PC-3 (cell line): ENCODE data around the gene CARNS1. TPM values are rescaled to one million over a fixed set of nuclear protein-coding genes. Genes with fewer than 3 reads are reported as not detected.

Experiments
- ATAC-seq: fragments of 200-7000 bp; cut with Tn5 transposase; 2 replicates; pipeline ENCODE4 v1.9.1; 2020; ENCODE audit warnings: mild to moderate bottlenecking, moderate library complexity
- BruUV-seq: library from RNA; stranded (reverse); fragments of 400-500 nt; replicated peaks from 2 replicates; lab custom pipeline; 2021; lab: Mats Ljungman, UMichigan
- CTCF ChIA-PET: fragments of 300-600 bp; sonication (Branson Sonifier 250); formaldehyde crosslinking; loops from one replicate; lab custom pipeline; 2022; ENCODE audit warnings: antibody characterized with exemption; lab: Charles Lee
- POLR2A ChIA-PET: fragments of 300-600 bp; sonication (Branson Sonifier 250); formaldehyde crosslinking; loops from one replicate; lab custom pipeline; 2022; ENCODE audit warnings: antibody characterized with exemption; ENCODE audit not compliant: unreplicated experiment; lab: Charles Lee
- DNase-seq: peaks from one replicate; pipeline ENCODE4 v3.0.0-alpha.2; 2015
- H2AFZ ChIP-seq: fragments of 300-600 bp; sonication (generic); 2 replicates; pipeline ENCODE4 v1.6.0; 2016; ENCODE audit warnings: antibody characterized with exemption, low read length
- H3F3A ChIP-seq: fragments of 300-600 bp; sonication (generic); one replicate; pipeline ENCODE4 v1.6.0; 2017; ENCODE audit warnings: antibody characterized with exemption, low read length, control low read depth, mild to moderate bottlenecking; ENCODE audit not compliant: unreplicated experiment
- H3K27ac ChIP-seq: fragments of 300-600 bp; sonication (generic); 2 replicates; pipeline ENCODE4 v1.5.1; 2016; ENCODE audit warnings: mild to moderate bottlenecking, low read length
- H3K27me3 ChIP-seq: fragments of 300-600 bp; sonication (generic); 2 replicates; pipeline ENCODE4 v1.6.1; 2016; ENCODE audit warnings: low read length, mixed read lengths
- H3K36me3 ChIP-seq: fragments of 300-600 bp; sonication (generic); 2 replicates; pipeline ENCODE4 v1.6.1; 2016; ENCODE audit warnings: low read depth, mixed run types, low read length, mixed read lengths
- H3K4me1 ChIP-seq: fragments of 300-600 bp; sonication (generic); 2 replicates; pipeline ENCODE4 v1.5.1; 2016; ENCODE audit warnings: low read length; ENCODE audit not compliant: insufficient read depth
- H3K4me2 ChIP-seq: fragments of 300-600 bp; sonication (generic); 2 replicates; pipeline ENCODE4 v1.6.0; 2016; ENCODE audit warnings: low read length
- H3K4me3 ChIP-seq: fragments of 300-600 bp; sonication (generic); 2 replicates; pipeline ENCODE4 v1.5.1; 2016; ENCODE audit warnings: mild to moderate bottlenecking, low read length, mixed read lengths
- H3K79me2 ChIP-seq: fragments of 300-600 bp; sonication (generic); 2 replicates; pipeline ENCODE4 v1.6.1; 2017; ENCODE audit warnings: low read length, mixed read lengths
- H3K9ac ChIP-seq: fragments of 300-600 bp; sonication (generic); 2 replicates; pipeline ENCODE4 v1.6.0; 2016; ENCODE audit warnings: mild to moderate bottlenecking, low read length
- H3K9me2 ChIP-seq: fragments of 300-600 bp; sonication (generic); replicated peaks from 2 replicates; pipeline ENCODE4 v1.6.1; 2016; ENCODE audit warnings: mixed run types, low read length, mixed read lengths
- H3K9me3 ChIP-seq: fragments of 300-600 bp; sonication (generic); 2 replicates; pipeline ENCODE4 v1.6.1; 2016; ENCODE audit warnings: low read length, mixed read lengths
- H4K20me1 ChIP-seq: fragments of 300-600 bp; sonication (generic); 2 replicates; pipeline ENCODE4 v1.6.1; 2016; ENCODE audit warnings: low read length, mixed read lengths
- CTCF ChIP-seq: fragments of 300-600 bp; sonication (generic); conservative IDR thresholded peaks from 2 replicates; pipeline ENCODE4 v1.5.1; 2017; ENCODE audit warnings: antibody characterized with exemption, low read depth, mild to moderate bottlenecking, low read length
- EZH2 ChIP-seq: fragments of 300-600 bp; sonication (generic); IDR thresholded peaks from one replicate; pipeline ENCODE4 v1.6.1; 2017; ENCODE audit warnings: antibody characterized with exemption, mild to moderate bottlenecking, low read length; ENCODE audit not compliant: unreplicated experiment
- EZH2phosphoT487 ChIP-seq: fragments of 300-600 bp; sonication (generic); IDR thresholded peaks from 2 replicates; pipeline ENCODE4 v1.6.1; 2018; ENCODE audit warnings: mild to moderate bottlenecking, antibody characterized with exemption, low read length, borderline replicate concordance
- intact Hi-C: fragments of 100-400 bp; cut with micrococcal nuclease; formaldehyde crosslinking; loops from 2 replicates; pipeline ENCODE4 v1.9.0; 2023
- total RNA-seq: library from RNA; depleted of rRNA; stranded (reverse); fragments of >200 nt; gene quantifications from 2 replicates; pipeline ENCODE4 v1.2.3, GENCODE V29; 2014

Gene CARNS1
- total RNA-seq, 1 experiment from 2014 or later: 0.22 TPM

- 0 out of 2 replicates have a peak, but pooled peaks cover 6% of the 10 kb centered on the region for H3K4me1 ChIP-seq
- H3K4me3 ChIP-seq: no peak overlapping the region
- 0 out of 2 replicates have a peak, but pooled peaks cover 6% of the 10 kb centered on the region for H3K79me2 ChIP-seq
- BruUV-seq: no TSS peak
- no peak overlapping the region for H2AFZ ChIP-seq
- no peak overlapping the region for H3K4me2 ChIP-seq
- no peak overlapping the region for H3K27ac ChIP-seq
- intact Hi-C loops: no loop called here
- H3F3A ChIP-seq: peaks cover 9% of the 10 kb centered on the region
- H3K27me3 ChIP-seq: no peaks in the 10 kb centered on the region
- ChIA-PET CTCF (no interaction called here), POLR2A (no interaction called here)
- TF ChIP-seq EZH2phosphoT487: no peak
- TF ChIP-seq EZH2: no peak
- no peak for TF ChIP-seq CTCF
- H3K9me3 ChIP-seq: no peaks in the 10 kb centered on the region
- no peaks in the 10 kb centered on the region for H3K9me2 ChIP-seq
- peaks cover 8% of the 10 kb centered on the region; the same call in 1 of the 2 replicates for H3K36me3 ChIP-seq
- no peak for ATAC-seq
- no peak overlapping the region for H3K9ac ChIP-seq
- H4K20me1 ChIP-seq: no peaks in the 10 kb centered on the region
- DNase-seq: no peak
Observed at GRCh38 chr11:67440229-67441097, 25.0 kb downstream of the CARNS1 start.

DNA sequence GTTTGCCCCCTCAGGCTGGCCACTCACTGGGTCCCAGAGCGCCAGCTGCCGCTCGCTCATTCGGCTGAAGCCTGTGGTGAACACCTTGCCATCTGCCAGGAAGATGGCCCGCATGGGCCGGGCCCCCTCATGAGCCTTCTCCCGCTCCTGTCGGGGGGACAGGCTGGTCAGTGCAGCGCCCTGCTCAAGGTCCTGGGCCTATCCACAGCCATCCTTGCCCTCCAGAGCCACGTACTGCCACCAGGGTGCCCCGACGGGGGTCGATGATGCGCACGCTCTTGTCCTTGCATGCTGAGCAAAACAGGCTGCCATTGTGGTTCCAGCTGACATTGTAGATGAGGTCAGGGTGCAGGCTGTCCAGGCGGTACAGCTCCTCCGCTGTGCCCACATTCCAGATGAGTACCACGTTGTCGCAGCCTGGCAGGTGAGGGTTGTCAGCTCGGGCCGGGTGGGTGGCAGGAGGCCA, 25.7 kb downstream of the CARNS1 start:
- intact Hi-C loops: no loop called here
- Histone ChIP-seq H3K4me3 (no peak overlapping the region), H3K4me1 (0 out of 2 replicates have a peak, but pooled peaks cover 6% of the 10 kb centered on the region), H3K27me3 (no peaks in the 10 kb centered on the region), H2AFZ (no peak overlapping the region), H3F3A (peaks cover 9% of the 10 kb centered on the region), H3K79me2 (0 out of 2 replicates have a peak, but pooled peaks cover 6% of the 10 kb centered on the region), H3K27ac (no peak overlapping the region), H3K4me2 (no peak overlapping the region), H3K9me3 (no peaks in the 10 kb centered on the region), H3K9ac (no peak overlapping the region), H3K36me3 (peaks cover 8% of the 10 kb centered on the region; the same call in 1 of the 2 replicates), H4K20me1 (no peaks in the 10 kb centered on the region), H3K9me2 (no peaks in the 10 kb centered on the region)
- POLR2A ChIA-PET: no interaction called here
- DNase-seq (no peak), ATAC-seq (no peak)
- CTCF ChIA-PET: no interaction called here
- no peak for TF ChIP-seq CTCF
- BruUV-seq: no TSS peak
